IMR-90 (cell line): ENCODE results near the gene CHGA. TPM values are rescaled to one million over a fixed set of nuclear protein-coding genes. Genes with fewer than 3 reads are reported as not detected.

Experiments
- ATAC-seq: fragments of 200-7000 bp; cut with Tn5 transposase; 2 replicates; pipeline ENCODE4 v1.9.1; 2020; ENCODE audit warnings: low read depth, mild to moderate bottlenecking, moderate library complexity
- BruUV-seq: library from RNA; stranded (reverse); fragments of 400-500 nt; replicated peaks from 2 replicates; lab custom pipeline; 2021; lab: Mats Ljungman, UMichigan
- CTCF ChIA-PET: fragments of 300-600 bp; formaldehyde crosslinking; extraction: SDS; loops from one replicate; lab custom pipeline; 2021; ENCODE audit warnings: antibody characterized with exemption; lab: Yijun Ruan, JAX
- POLR2A ChIA-PET: fragments of 300-600 bp; sonication (Branson Sonifier 250); formaldehyde crosslinking; loops from one replicate; lab custom pipeline; 2022; ENCODE audit warnings: antibody characterized with exemption; ENCODE audit not compliant: unreplicated experiment; lab: Charles Lee
- DNase-seq: peaks from one replicate; pipeline ENCODE4 v3.0.0; 2013
- H2AFZ ChIP-seq: replicated peaks from 2 replicates; pipeline ENCODE3; 2013; ENCODE audit warnings: low read length, mild to moderate bottlenecking; ENCODE audit not compliant: poor library complexity
- H2AK5ac ChIP-seq: 2 replicates; pipeline ENCODE4 v1.6.1; 2013; ENCODE audit warnings: low read depth, low read length, inconsistent platforms
- H2AK9ac ChIP-seq: replicated peaks from 2 replicates; pipeline ENCODE3; 2013; ENCODE audit warnings: mild to moderate bottlenecking, low read depth, low read length, moderate library complexity; ENCODE audit not compliant: poor library complexity
- H2BK120ac ChIP-seq: 2 replicates; pipeline ENCODE4 v1.6.1; 2013; ENCODE audit warnings: low read depth, low read length, inconsistent platforms
- H2BK15ac ChIP-seq: 3 replicates; pipeline ENCODE4 v1.6.1; 2013; ENCODE audit warnings: low read depth, low read length, inconsistent platforms
- H2BK20ac ChIP-seq: 2 replicates; pipeline ENCODE4 v1.6.1; 2013; ENCODE audit warnings: low read depth, mild to moderate bottlenecking, inconsistent platforms, low read length, moderate library complexity
- H2BK5ac ChIP-seq: 2 replicates; pipeline ENCODE4 v1.6.1; 2013; ENCODE audit warnings: mild to moderate bottlenecking, low read depth, low read length, inconsistent platforms; ENCODE audit not compliant: poor library complexity, severe bottlenecking
- H3K14ac ChIP-seq: replicated peaks from 2 replicates; pipeline ENCODE4 v1.6.1; 2013; ENCODE audit warnings: low read depth, low read length, inconsistent platforms
- H3K18ac ChIP-seq: 2 replicates; pipeline ENCODE4 v1.6.1; 2013; ENCODE audit warnings: low read depth, low read length, control low read depth
- H3K23ac ChIP-seq: 2 replicates; pipeline ENCODE4 v1.6.1; 2013; ENCODE audit warnings: low read depth, low read length, inconsistent platforms
- H3K27ac ChIP-seq: 2 replicates; pipeline ENCODE4 v1.5.1; 2013; ENCODE audit warnings: mild to moderate bottlenecking, control low read depth, low read length; ENCODE audit not compliant: insufficient read depth
- H3K27me3 ChIP-seq: 2 replicates; pipeline ENCODE4 v1.6.1; 2013; ENCODE audit warnings: low read length; ENCODE audit not compliant: control insufficient read depth, insufficient read depth
- H3K36me3 ChIP-seq: 2 replicates; pipeline ENCODE4 v1.6.1; 2013; ENCODE audit warnings: low read length, mixed read lengths; ENCODE audit not compliant: control insufficient read depth, insufficient read depth
- H3K4ac ChIP-seq: 2 replicates; pipeline ENCODE4 v1.6.1; 2013; ENCODE audit warnings: low read depth, low read length, inconsistent platforms
- H3K4me1 ChIP-seq: 2 replicates; pipeline ENCODE4 v1.6.1; 2013; ENCODE audit warnings: low read length, mixed read lengths; ENCODE audit not compliant: control insufficient read depth, insufficient read depth
- H3K4me2 ChIP-seq: 2 replicates; pipeline ENCODE4 v1.6.1; 2013; ENCODE audit warnings: low read depth, mild to moderate bottlenecking, control low read depth, low read length, moderate library complexity
- H3K4me3 ChIP-seq: 2 replicates; pipeline ENCODE4 v1.5.1; 2013; ENCODE audit warnings: low read depth, mild to moderate bottlenecking, control low read depth, low read length, moderate library complexity; ENCODE audit not compliant: insufficient read depth
- H3K56ac ChIP-seq: 2 replicates; pipeline ENCODE4 v1.6.1; 2013; ENCODE audit warnings: low read length, inconsistent platforms; ENCODE audit not compliant: insufficient read depth; ENCODE audit errors: extremely low read depth
- H3K79me1 ChIP-seq, 2 experiments: 2 replicates each; pipeline ENCODE4 v1.6.1; 2013; ENCODE audit warnings: low read length in 2 of 2, inconsistent platforms in 1 of 2, low read depth in 1 of 2
- H3K9ac ChIP-seq: 2 replicates; pipeline ENCODE4 v1.6.1; 2013; ENCODE audit warnings: low read depth, low read length, control low read depth
- H3K9me1 ChIP-seq: 2 replicates; pipeline ENCODE4 v1.6.1; 2013; ENCODE audit warnings: low read length, inconsistent platforms; ENCODE audit not compliant: insufficient read depth
- H3K9me3 ChIP-seq: 2 replicates; pipeline ENCODE4 v1.6.1; 2013; ENCODE audit warnings: low read length; ENCODE audit not compliant: control insufficient read depth, insufficient read depth
- H4K20me1 ChIP-seq: 2 replicates; pipeline ENCODE4 v1.6.1; 2013; ENCODE audit warnings: low read length, inconsistent platforms; ENCODE audit not compliant: insufficient read depth
- H4K5ac ChIP-seq: 2 replicates; pipeline ENCODE4 v1.6.1; 2013; ENCODE audit warnings: mild to moderate bottlenecking, low read depth, low read length, control low read depth
- H4K8ac ChIP-seq, 2 experiments: 2 replicates each; pipeline ENCODE4 v1.6.1; 2013; ENCODE audit warnings: low read depth in 2 of 2, low read length in 2 of 2, control low read depth in 1 of 2, inconsistent platforms in 1 of 2
- H4K91ac ChIP-seq: 2 replicates; pipeline ENCODE4 v1.6.1; 2013; ENCODE audit warnings: low read depth, low read length, inconsistent platforms; ENCODE audit not compliant: insufficient read depth
- BHLHE40 ChIP-seq: fragments of 150-350 bp; IDR thresholded peaks from 2 replicates; pipeline ENCODE4 v1.6.1; 2016; ENCODE audit warnings: mild to moderate bottlenecking, low read depth, low read length
- CEBPB ChIP-seq: IDR thresholded peaks from 2 replicates; pipeline ENCODE4 v1.6.1; 2012; ENCODE audit warnings: low read depth, low read length, improper control_type of control experiment
- CHD1 ChIP-seq: IDR thresholded peaks from 2 replicates; pipeline ENCODE4 v1.6.1; 2012; ENCODE audit warnings: low read depth, low read length, improper control_type of control experiment
- CTCF ChIP-seq: conservative IDR thresholded peaks from 2 replicates; pipeline ENCODE4 v1.5.1; 2012; ENCODE audit warnings: mild to moderate bottlenecking, low read depth, low read length, improper control_type of control experiment
- FOS ChIP-seq: fragments of 150-350 bp; IDR thresholded peaks from 2 replicates; pipeline ENCODE4 v1.6.1; 2016; ENCODE audit warnings: low read depth, low read length
- MAFK ChIP-seq: IDR thresholded peaks from 2 replicates; pipeline ENCODE4 v1.6.1; 2012; ENCODE audit warnings: low read depth, low read length, improper control_type of control experiment
- POLR2A ChIP-seq: IDR thresholded peaks from 2 replicates; pipeline ENCODE4 v1.6.1; 2012; ENCODE audit warnings: mild to moderate bottlenecking, low read depth, low read length
- RAD21 ChIP-seq: IDR thresholded peaks from 2 replicates; pipeline ENCODE4 v1.6.1; 2012; ENCODE audit warnings: low read length, improper control_type of control experiment
- RCOR1 ChIP-seq: IDR thresholded peaks from 2 replicates; pipeline ENCODE4 v1.6.1; 2012; ENCODE audit warnings: mild to moderate bottlenecking, low read length, improper control_type of control experiment; ENCODE audit not compliant: insufficient replicate concordance
- SMC3 ChIP-seq: fragments of 150-350 bp; IDR thresholded peaks from 2 replicates; pipeline ENCODE4 v1.6.1; 2016; ENCODE audit warnings: low read depth, mild to moderate bottlenecking, antibody characterized with exemption, low read length, moderate library complexity
- WGBS, 2 experiments: methylation state at CpG; one replicate each; pipeline versions ENCODE4 v1.1.5 to v1.1.7; 2013; ENCODE audit warnings: missing lambda C conversion rate in 2 of 2; ENCODE audit not compliant: insufficient read length in 1 of 2; ENCODE audit errors: extremely low coverage in 2 of 2; 5-methylcytosine and 5-hydroxymethylcytosine counted together
- dilution Hi-C: fragments of 300-500 bp; cut with HindIII; formaldehyde crosslinking; loops from one replicate; pipeline ENCODE4 v1.14.3; 2018; ENCODE audit warnings: low sequenced_read_pairs; ENCODE audit not compliant: unreplicated experiment
- in situ Hi-C: fragments of 300-500 bp; cut with MboI; formaldehyde crosslinking; loops from 3 replicates; pipeline ENCODE4 v1.14.3; 2019; ENCODE audit warnings: low sequenced_read_pairs, inconsistent platforms, mixed read lengths
- intact Hi-C: fragments of 100-400 bp; cut with micrococcal nuclease; formaldehyde crosslinking; loops from 2 replicates; pipeline ENCODE4 v1.10.0; 2022
- polyA plus RNA-seq, 3 experiments: library from polyadenylated mRNA; depleted of rRNA; stranded (reverse); fragments of >200 nt; gene quantifications; 2 replicates each; pipeline ENCODE4 v1.2.3, GENCODE V29; 2012; ENCODE audit warnings: low replicate concordance in 1 of 3
- total RNA-seq: library from RNA; depleted of rRNA; stranded (reverse); fragments of >200 nt; gene quantifications from 2 replicates; pipeline ENCODE4 v1.2.3, GENCODE V29; 2012
- TF ChIP-seq, protein P1 (sequence below): fragments of 150-350 bp; IDR thresholded peaks from 2 replicates; pipeline ENCODE4 v1.6.1; 2016; ENCODE audit warnings: low read depth, mild to moderate bottlenecking, low read length, moderate library complexity, borderline replicate concordance
- TF ChIP-seq, protein P2 (sequence below): fragments of 150-350 bp; IDR thresholded peaks from 2 replicates; pipeline ENCODE4 v1.6.1; 2017; ENCODE audit warnings: mild to moderate bottlenecking, antibody characterized with exemption, low read length, low read depth

CHGA gene
- total and polyA plus RNA-seq, 2 of the 4 experiments (the other 2 are of a cell fraction), result not detected

DNA sequence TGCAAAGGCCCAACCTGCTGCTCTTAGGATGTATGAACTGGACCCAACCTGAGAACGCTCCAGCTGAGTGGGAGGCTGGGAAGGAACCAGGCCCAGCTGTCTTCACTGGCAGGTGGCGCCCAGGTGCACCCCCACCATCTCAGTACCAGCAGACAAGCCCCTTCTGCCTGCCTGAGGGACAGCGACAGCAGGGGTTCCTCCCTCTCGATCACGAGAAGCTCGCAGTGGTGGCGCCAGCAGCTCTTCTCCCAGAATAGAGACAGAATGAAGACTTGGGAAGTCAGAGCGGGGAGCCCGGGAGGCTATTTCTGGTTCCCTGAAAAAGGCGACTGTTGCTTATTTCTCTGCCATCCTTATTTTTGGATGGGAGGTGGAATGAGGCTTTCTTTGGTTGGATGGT lies 46.5 kb downstream of the CHGA start:
- no peak overlapping the region for H2BK15ac ChIP-seq
- CTCF ChIA-PET, result interaction anchor here (0.5 kb wide), 1 partner anchor 170 kb away, joined by 5 read pairs; no protein-coding TSS in a partner anchor
- no peak overlapping the region for H3K4me3 ChIP-seq
- no peak overlapping the region for H3K18ac ChIP-seq
- intact Hi-C loops (no loop called here), dilution Hi-C loops (no loop called here), in situ Hi-C loops (no loop called here)
- DNase-seq, result no peak
- TF ChIP-seq CTCF (no peak), CEBPB (no peak), SMC3 (no peak), FOS (no peak), MAFK (no peak), POLR2A (no peak), CHD1 (no peak), RCOR1 (no peak), RAD21 (no peak), BHLHE40 (no peak)
- TF ChIP-seq, protein P1, sequence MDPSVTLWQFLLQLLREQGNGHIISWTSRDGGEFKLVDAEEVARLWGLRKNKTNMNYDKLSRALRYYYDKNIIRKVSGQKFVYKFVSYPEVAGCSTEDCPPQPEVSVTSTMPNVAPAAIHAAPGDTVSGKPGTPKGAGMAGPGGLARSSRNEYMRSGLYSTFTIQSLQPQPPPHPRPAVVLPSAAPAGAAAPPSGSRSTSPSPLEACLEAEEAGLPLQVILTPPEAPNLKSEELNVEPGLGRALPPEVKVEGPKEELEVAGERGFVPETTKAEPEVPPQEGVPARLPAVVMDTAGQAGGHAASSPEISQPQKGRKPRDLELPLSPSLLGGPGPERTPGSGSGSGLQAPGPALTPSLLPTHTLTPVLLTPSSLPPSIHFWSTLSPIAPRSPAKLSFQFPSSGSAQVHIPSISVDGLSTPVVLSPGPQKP, result no peak
- TF ChIP-seq, protein P2, sequence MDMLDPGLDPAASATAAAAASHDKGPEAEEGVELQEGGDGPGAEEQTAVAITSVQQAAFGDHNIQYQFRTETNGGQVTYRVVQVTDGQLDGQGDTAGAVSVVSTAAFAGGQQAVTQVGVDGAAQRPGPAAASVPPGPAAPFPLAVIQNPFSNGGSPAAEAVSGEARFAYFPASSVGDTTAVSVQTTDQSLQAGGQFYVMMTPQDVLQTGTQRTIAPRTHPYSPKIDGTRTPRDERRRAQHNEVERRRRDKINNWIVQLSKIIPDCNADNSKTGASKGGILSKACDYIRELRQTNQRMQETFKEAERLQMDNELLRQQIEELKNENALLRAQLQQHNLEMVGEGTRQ, result no peak
- H2BK20ac ChIP-seq, result no peak overlapping the region
- no peak overlapping the region for H2BK120ac ChIP-seq
- no TSS peak for BruUV-seq
- H3K4ac ChIP-seq, result no peak overlapping the region
- H2AK9ac ChIP-seq, result no peak overlapping the region
- H4K91ac ChIP-seq, result no peak overlapping the region
- no peak overlapping the region for H3K14ac ChIP-seq
- H3K79me1 ChIP-seq, result no peaks in the 10 kb centered on the region
- H3K27ac ChIP-seq, result no peak overlapping the region
- no peak overlapping the region for H2BK5ac ChIP-seq
- H3K9me1 ChIP-seq, result no peaks in the 10 kb centered on the region; the same call in 1 of the 2 replicates
- H3K9ac ChIP-seq, result no peak overlapping the region
- H3K9me3 ChIP-seq, result no peaks in the 10 kb centered on the region
- ATAC-seq, result no peak
- no peak overlapping the region for H2AFZ ChIP-seq
- H4K8ac ChIP-seq, result no peak overlapping the region
- POLR2A ChIA-PET, result no interaction called here
- 89% methylated on average over 6 of the region's 10 CpGs; no CpG with 5 or more reads in 1 of the 2 experiments for WGBS, 2 experiments
- peaks cover 2% of the 10 kb centered on the region; the same call in 1 of the 2 replicates for H3K27me3 ChIP-seq
- H3K56ac ChIP-seq, result no peak overlapping the region
- no peaks in the 10 kb centered on the region; the same call in 1 of the 2 replicates for H3K4me1 ChIP-seq
- H3K36me3 ChIP-seq, result no peaks in the 10 kb centered on the region
- H3K23ac ChIP-seq, result no peak overlapping the region
- no peaks in the 10 kb centered on the region for H4K20me1 ChIP-seq
- H3K4me2 ChIP-seq, result no peak overlapping the region
- no peak overlapping the region for H4K5ac ChIP-seq
- H2AK5ac ChIP-seq, result no peak overlapping the region
